Measurements from ENCODE around the gene SYPL2. TPM values are rescaled to one million over a fixed set of nuclear protein-coding genes. Genes with fewer than 3 reads are reported as not detected.

SYPL2 gene
- total and polyA plus RNA-seq, 2 of the 8 experiments (the other 6 are each of a cell fraction or from before 2014, with no cell fraction given), result 1.5 TPM

GRCh38 chr1:109475261-109475660, 8.9 kb downstream of the SYPL2 start:
- Histone ChIP-seq H3K4me1 (replicated peaks in 1 of 4; ENCODE audit: control insufficient read depth in 3 of 4, insufficient read depth in 4 of 4, low read length in 3 of 4) (no peaks in the 10 kb centered on the region), H3K4me2 (ENCODE audit: insufficient read depth in 1 of 2, low read depth in 2 of 2, low read length in 2 of 2) (no peak overlapping the region), H3K18ac (ENCODE audit: extremely low read depth, low read length) (no peak overlapping the region), H3K27me3 (replicated peaks in 1 of 4; ENCODE audit: control insufficient read depth in 3 of 4, extremely low read depth in 1 of 4, insufficient read depth in 3 of 4, low read length in 3 of 4) (peaks cover 0 to 5% (median under 1%) of the 10 kb centered on the region in 4 experiments; a peak in 3 of 7 replicates), H3K23ac (ENCODE audit: insufficient read length) (no peak overlapping the region), H4K91ac (replicated peaks; ENCODE audit: insufficient read length, low read length) (no peak overlapping the region), H4K20me1 (replicated peaks in 1 of 2; ENCODE audit: control insufficient read depth in 1 of 2, insufficient read depth in 2 of 2, low read length in 2 of 2) (peaks cover 0 to 2% of the 10 kb centered on the region in 2 experiments), H3K27ac (ENCODE audit: low read depth, low read length) (no peak overlapping the region), H3K4me3 (ENCODE audit: extremely low read depth in 1 of 4, insufficient read depth in 2 of 4, low read depth in 3 of 4, low read length in 4 of 4) (no peak overlapping the region), H2BK12ac (ENCODE audit: low read depth, low read length) (no peak overlapping the region), H3K36me3 (ENCODE audit: control insufficient read depth in 2 of 4, insufficient read depth in 4 of 4, low read length in 3 of 4) (no peaks in the 10 kb centered on the region), H3K14ac (ENCODE audit: insufficient read length) (no peak overlapping the region), H3K23me2 (ENCODE audit: low read depth, low read length) (no peaks in the 10 kb centered on the region), H3K79me1 (ENCODE audit: low read depth, low read length) (no peaks in the 10 kb centered on the region), H3K9ac (replicated peaks in 1 of 4; ENCODE audit: extremely low read depth in 1 of 4, low read depth in 3 of 4, low read length in 3 of 4) (no peak overlapping the region), H2BK15ac (ENCODE audit: low read length) (no peak overlapping the region), H3K9me3 (ENCODE audit: insufficient read depth in 2 of 2, low read depth in 1 of 2, low read length in 1 of 2) (no peaks in the 10 kb centered on the region), H3K4ac (replicated peaks; ENCODE audit: insufficient read length, low read depth, low read length) (no peak overlapping the region), H3K79me2 (ENCODE audit: control insufficient read depth in 1 of 2, insufficient read depth in 2 of 2, low read length in 2 of 2) (no peaks in the 10 kb centered on the region), H2BK5ac (ENCODE audit: low read depth, low read length) (no peak overlapping the region), H2AFZ (ENCODE audit: low read length) (no peak overlapping the region), H2BK20ac (ENCODE audit: low read length) (no peak overlapping the region), H2AK5ac (ENCODE audit: low read depth, low read length) (no peak overlapping the region), H3K56ac (replicated peaks; ENCODE audit: insufficient read length, low read depth, low read length) (no peak overlapping the region), H4K8ac (ENCODE audit: extremely low read depth, insufficient read depth, low read length) (no peak overlapping the region), H4K5ac (ENCODE audit: insufficient read length, low read depth, low read length) (no peak overlapping the region), H2BK120ac (replicated peaks; ENCODE audit: low read depth, low read length) (no peak overlapping the region)
- ChIA-PET POLR2A (ENCODE audit: partially characterized antibody) (no interaction called here), CTCF (ENCODE audit: partially characterized antibody) (interaction anchor here (1.5 to 9.8 kb wide), 3 partner anchors 17 to 58 kb away, joined by 4 to 95 read pairs (median 16); partner anchors contain the start of gene CYB561D1)
- DNase-seq (ENCODE audit: low read depth in 1 of 2, low spot score in 2 of 2) (no peak), FAIRE-seq (no peak)
- no peak for TF ChIP-seq RNF2 (IDR thresholded peaks at IDR 0.05; ENCODE audit: borderline replicate concordance, low read depth, low read length, missing control alignments, poor library complexity, severe bottlenecking)
- no peak for TF ChIP-seq PHF8 (conservative IDR thresholded peaks at IDR 0.05; ENCODE audit: low read depth, low read length)
- no peak for TF ChIP-seq SP2 (IDR thresholded peaks at IDR 0.05; ENCODE audit: low read length)
- TF ChIP-seq ATF3 (IDR thresholded peaks at IDR 0.05; ENCODE audit: insufficient read depth, low read depth, low read length), result no peak
- TF ChIP-seq HDAC2 (IDR thresholded peaks at IDR 0.05; ENCODE audit: borderline replicate concordance in 1 of 2, low read depth in 2 of 2, low read length in 2 of 2), result no peak
- TF ChIP-seq TAF7 (optimal IDR thresholded peaks at IDR 0.05; ENCODE audit: borderline replicate concordance, low read depth, low read length), result no peak
- TF ChIP-seq KDM5A (IDR thresholded peaks at IDR 0.05; ENCODE audit: low read length), result no peak
- TF ChIP-seq EGR1 (IDR thresholded peaks at IDR 0.05; ENCODE audit: borderline replicate concordance, low read depth, low read length), result no peak
- no peak for TF ChIP-seq CHD1 (IDR thresholded peaks at IDR 0.05; ENCODE audit: low read depth, low read length)
- WGBS, 2 experiments (ENCODE audit: extremely low coverage in 1 of 2, insufficient coverage in 1 of 2, insufficient read length in 1 of 2, insufficient replicate concordance in 2 of 2, low coverage in 1 of 2, low lambda C conversion rate in 2 of 2, missing lambda C conversion rate in 1 of 2), result 77% methylated on average over 9 of the region's 9 CpGs; no CpG with 5 or more reads in 1 of the 2 experiments
